ENCODE data around the gene NDRG4.

DNA sequence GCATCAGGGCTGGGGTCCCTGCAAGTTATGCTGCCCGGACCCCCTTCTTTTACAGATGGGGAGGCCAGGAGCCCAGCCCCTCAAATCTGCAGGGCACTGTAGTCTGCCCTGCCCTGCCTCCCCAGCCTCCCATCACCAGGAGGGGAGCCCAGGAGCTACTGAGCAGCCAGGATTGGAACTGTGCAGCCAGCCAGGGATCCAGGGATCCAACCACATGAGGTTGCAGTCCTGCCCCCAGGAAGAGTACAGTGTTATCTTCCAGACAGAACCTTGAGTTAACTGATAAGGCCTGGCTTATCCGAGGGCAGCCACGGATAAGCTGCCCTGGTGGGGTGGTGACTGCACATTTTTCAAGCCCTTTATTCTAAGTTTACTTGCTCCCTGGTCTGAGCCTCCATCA, 11.4 kb upstream of the NDRG4 start:
- TF ChIP-seq TARDBP (CRISPR knock-in tag; IDR thresholded peaks at IDR 0.05), result no peak
- TF ChIP-seq SOX6 (IDR thresholded peaks at IDR 0.05), result no peak
- no peak for TF ChIP-seq SOX6 (CRISPR knock-in tag; IDR thresholded peaks at IDR 0.05)
- TF ChIP-seq HDAC6 (IDR thresholded peaks at IDR 0.05; ENCODE audit: low read depth, low read length), result no peak
- no peak for TF ChIP-seq SIN3B (IDR thresholded peaks at IDR 0.05; ENCODE audit: low read length)
